Measurements from ENCODE around the gene C9orf50. TPM values are rescaled to one million over a fixed set of nuclear protein-coding genes. Genes with fewer than 3 reads are reported as not detected.
A peak's percentile ranks its signal among the peaks of the same experiment; 100 is the strongest.

The C9orf50 gene
- total RNA-seq, 3 donors from 2014 or later (not counting 1 experiment from before 2014, with no cell fraction given), result not detected

DNA sequence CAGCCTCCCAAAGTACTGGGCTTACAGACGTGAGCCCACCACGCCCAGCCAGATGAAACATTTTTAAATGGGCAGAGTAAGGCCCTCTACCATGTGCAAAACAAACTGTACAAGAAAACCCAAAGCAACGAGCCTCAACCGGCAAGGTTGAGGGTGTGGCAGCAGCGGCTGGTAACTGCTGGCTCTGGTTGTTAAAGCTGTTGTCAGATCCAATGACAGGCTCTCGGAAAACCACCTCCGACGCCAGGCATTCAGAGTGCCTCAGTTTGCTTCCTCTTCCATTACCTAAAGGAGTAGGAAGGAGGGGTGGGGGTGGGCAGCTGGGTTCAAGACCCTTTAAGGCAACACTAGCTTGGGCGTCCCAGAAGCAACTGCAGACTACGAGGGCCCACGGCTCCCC, 23.5 kb upstream of the C9orf50 start:
- no peaks in the 10 kb centered on the region for H3K9me3 ChIP-seq (ENCODE audit: control insufficient read depth, insufficient read depth, low read length)
- TF ChIP-seq, protein P1, sequence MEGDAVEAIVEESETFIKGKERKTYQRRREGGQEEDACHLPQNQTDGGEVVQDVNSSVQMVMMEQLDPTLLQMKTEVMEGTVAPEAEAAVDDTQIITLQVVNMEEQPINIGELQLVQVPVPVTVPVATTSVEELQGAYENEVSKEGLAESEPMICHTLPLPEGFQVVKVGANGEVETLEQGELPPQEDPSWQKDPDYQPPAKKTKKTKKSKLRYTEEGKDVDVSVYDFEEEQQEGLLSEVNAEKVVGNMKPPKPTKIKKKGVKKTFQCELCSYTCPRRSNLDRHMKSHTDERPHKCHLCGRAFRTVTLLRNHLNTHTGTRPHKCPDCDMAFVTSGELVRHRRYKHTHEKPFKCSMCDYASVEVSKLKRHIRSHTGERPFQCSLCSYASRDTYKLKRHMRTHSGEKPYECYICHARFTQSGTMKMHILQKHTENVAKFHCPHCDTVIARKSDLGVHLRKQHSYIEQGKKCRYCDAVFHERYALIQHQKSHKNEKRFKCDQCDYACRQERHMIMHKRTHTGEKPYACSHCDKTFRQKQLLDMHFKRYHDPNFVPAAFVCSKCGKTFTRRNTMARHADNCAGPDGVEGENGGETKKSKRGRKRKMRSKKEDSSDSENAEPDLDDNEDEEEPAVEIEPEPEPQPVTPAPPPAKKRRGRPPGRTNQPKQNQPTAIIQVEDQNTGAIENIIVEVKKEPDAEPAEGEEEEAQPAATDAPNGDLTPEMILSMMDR (IDR thresholded peaks at IDR 0.05), result no peak
- peaks cover 23% of the 10 kb centered on the region for H3K4me1 ChIP-seq (ENCODE audit: control insufficient read depth, insufficient read depth, low read length)
- intact Hi-C loops (cut with micrococcal nuclease), result no loop called here
- peaks cover under 1% of the 10 kb centered on the region for H3K36me3 ChIP-seq (ENCODE audit: control insufficient read depth, insufficient read depth, low read length)
- no peaks in the 10 kb centered on the region for H3K27me3 ChIP-seq (ENCODE audit: control insufficient read depth, insufficient read depth, low read length)
- 73% methylated on average over 11 of the region's 11 CpGs for WGBS (ENCODE audit: insufficient coverage)
- peaks cover 6 to 25% of the 10 kb centered on the region in 2 donors for H3K4me1 Mint-ChIP-seq
- H3K9me3 Mint-ChIP-seq, result no peaks in the 10 kb centered on the region
- H3K27me3 Mint-ChIP-seq (ENCODE audit: low read depth in 2 of 2), result no peaks in the 10 kb centered on the region
- H3K27ac Mint-ChIP-seq, result no peak overlapping the region
- H3K27ac ChIP-seq (ENCODE audit: low read length), result no peak overlapping the region
- ATAC-seq (no peak), DNase-seq (no peak)
- no peak overlapping the region for H3K4me3 Mint-ChIP-seq
- H3K36me3 Mint-ChIP-seq, result no peaks in the 10 kb centered on the region
- no peak overlapping the region for H3K4me3 ChIP-seq (ENCODE audit: low read length)

DNA sequence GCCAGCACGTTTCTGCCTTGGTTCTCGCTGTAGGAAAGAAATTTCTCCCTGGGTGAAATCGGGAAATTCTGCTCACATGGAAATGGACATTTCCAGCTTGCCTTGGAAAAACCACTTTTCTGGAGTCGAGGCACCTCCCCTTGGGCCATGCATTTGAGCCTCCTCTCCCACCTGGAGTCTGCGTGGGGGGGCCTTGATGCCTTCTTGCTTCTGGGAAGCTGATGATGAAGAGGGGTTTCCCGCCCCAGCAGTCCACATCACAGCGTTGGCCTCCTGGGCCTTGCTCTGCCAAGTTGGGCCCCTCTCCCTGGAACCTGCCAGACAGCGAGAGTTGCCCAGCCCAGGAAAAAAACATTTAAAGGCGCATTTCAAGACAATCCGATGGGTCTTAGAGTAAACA, 22.8 kb upstream of the C9orf50 start:
- Histone ChIP-seq H3K9me3 (ENCODE audit: control insufficient read depth, insufficient read depth, low read length) (no peaks in the 10 kb centered on the region), H3K27ac (ENCODE audit: low read length) (no peak overlapping the region), H3K4me1 (ENCODE audit: control insufficient read depth, insufficient read depth, low read length) (peaks cover 23% of the 10 kb centered on the region), H3K36me3 (ENCODE audit: control insufficient read depth, insufficient read depth, low read length) (peaks cover 7% of the 10 kb centered on the region), H3K27me3 (ENCODE audit: control insufficient read depth, insufficient read depth, low read length) (no peaks in the 10 kb centered on the region), H3K4me3 (ENCODE audit: low read length) (no peak overlapping the region)
- Mint-ChIP-seq H3K4me1 (peaks cover 6 to 26% of the 10 kb centered on the region in 2 donors), H3K27me3 (ENCODE audit: low read depth in 2 of 2) (no peaks in the 10 kb centered on the region), H3K9me3 (no peaks in the 10 kb centered on the region), H3K27ac (no peak overlapping the region), H3K36me3 (no peaks in the 10 kb centered on the region), H3K4me3 (peak overlapping the region; percentile 9)
- DNase-seq (no peak), ATAC-seq (no peak)
- TF ChIP-seq, protein P1 (IDR thresholded peaks at IDR 0.05), result no peak
- 90% methylated on average over 8 of the region's 10 CpGs for WGBS (ENCODE audit: insufficient coverage)
- intact Hi-C loops (cut with micrococcal nuclease), result no loop called here

DNA sequence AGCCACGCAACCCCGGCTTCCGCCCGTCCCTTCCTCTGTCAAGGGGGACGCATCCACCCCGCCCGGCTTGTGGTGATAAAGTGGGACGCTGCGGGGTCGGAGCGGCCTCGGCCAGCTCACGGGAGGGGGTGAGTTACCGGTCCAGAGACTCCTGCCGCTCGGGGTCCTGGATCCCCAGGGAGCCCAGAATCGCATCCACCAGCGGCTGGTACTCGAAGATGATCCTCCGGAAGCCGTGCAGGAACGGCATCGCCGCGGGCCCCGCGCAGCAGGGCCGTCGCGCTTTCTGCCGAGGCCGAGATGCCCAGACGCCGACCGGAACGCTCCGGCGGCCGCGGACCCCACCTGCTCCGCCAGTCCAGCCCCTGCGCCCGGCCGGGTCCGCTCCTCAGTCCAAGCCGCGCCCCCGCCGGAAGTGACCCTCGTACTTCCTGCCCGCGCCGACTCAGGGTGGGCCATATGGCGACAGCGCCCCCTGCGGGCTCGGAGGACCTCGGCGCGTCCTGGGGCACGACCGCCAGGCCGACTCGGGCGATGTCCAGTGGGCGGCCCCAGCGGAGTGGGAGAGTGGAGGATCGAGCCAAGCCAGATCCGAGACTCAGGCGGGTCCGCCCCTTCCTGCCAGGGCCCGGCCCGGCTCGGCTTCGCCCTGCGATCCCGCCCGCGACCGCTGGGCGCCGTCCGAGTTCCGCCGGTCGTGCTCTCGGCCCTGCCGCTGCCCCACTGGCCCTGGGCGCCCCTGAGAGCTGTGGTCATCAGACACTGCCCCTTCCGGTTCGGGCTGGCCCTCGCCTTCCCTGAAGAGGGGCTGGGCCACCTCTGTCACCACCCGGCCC, 21.1 kb upstream of the C9orf50 start, which contains the start of gene ASB6:
ASB6 (minus strand) TSS at position 402 of the 836 bp plus-strand sequence; CDS start at position 250, 152 bp downstream.
- TF ChIP-seq, protein P1 (IDR thresholded peaks at IDR 0.05), result peak; percentile 100
- Histone ChIP-seq H3K4me3 (ENCODE audit: low read length) (peak within 1 kb of the TSS; percentile 90), H3K27ac (ENCODE audit: low read length) (peak within 1 kb of the TSS; percentile 67), H3K4me1 (ENCODE audit: control insufficient read depth, insufficient read depth, low read length) (peaks cover 23% of the 10 kb centered on the region), H3K36me3 (ENCODE audit: control insufficient read depth, insufficient read depth, low read length) (peaks cover 19% of the 10 kb centered on the region), H3K27me3 (ENCODE audit: control insufficient read depth, insufficient read depth, low read length) (no peaks in the 10 kb centered on the region), H3K9me3 (ENCODE audit: control insufficient read depth, insufficient read depth, low read length) (no peaks in the 10 kb centered on the region)
- Mint-ChIP-seq H3K27ac (peak within 1 kb of the TSS; percentile 80 to 82), H3K27me3 (ENCODE audit: low read depth in 2 of 2) (no peaks in the 10 kb centered on the region), H3K9me3 (no peaks in the 10 kb centered on the region), H3K4me3 (peak within 1 kb of the TSS; percentile 89), H3K36me3 (no peaks in the 10 kb centered on the region), H3K4me1 (peaks cover 6 to 37% of the 10 kb centered on the region in 2 donors)
- DNase-seq (peak; percentile 93 to 98), ATAC-seq (peak; percentile 88 to 97 (median 89))
- WGBS (ENCODE audit: insufficient coverage), result under 1% methylated on average over 92 of the region's 93 CpGs
- intact Hi-C loops (cut with micrococcal nuclease), result loop anchor here (1.0 kb wide), 2 partner anchors 16 to 141 kb away; partner anchors contain the start of gene NTMT1
